GM06990 (cell line): ENCODE results near the gene CHST12.
"Not testable (repeated sequence)": the region's sequence is repeated elsewhere in the genome, so short reads cannot be mapped to it uniquely, and the experiment has no call there.

Source experiments
- DNase-seq: peaks from one replicate; pipeline ENCODE4 v3.0.0-alpha.2; 2011; ENCODE audit not compliant: insufficient read length; ENCODE audit errors: extremely low read depth
- H3K27me3 ChIP-seq: replicated peaks from 2 replicates; pipeline ENCODE4 v1.6.0; 2011; ENCODE audit warnings: low read length; ENCODE audit not compliant: control insufficient read depth, insufficient read depth
- H3K36me3 ChIP-seq: 2 replicates; pipeline ENCODE4 v1.5.1; 2011; ENCODE audit warnings: low read length; ENCODE audit not compliant: control insufficient read depth, insufficient read depth
- H3K4me3 ChIP-seq: replicated peaks from 2 replicates; pipeline ENCODE4 v1.5.1; 2011; ENCODE audit warnings: low read depth, mild to moderate bottlenecking, control low read depth, low read length
- CTCF ChIP-seq: IDR thresholded peaks from 2 replicates; pipeline ENCODE4 v1.5.1; 2011; ENCODE audit warnings: low read length, control low read depth, mild to moderate bottlenecking, inconsistent platforms; ENCODE audit not compliant: insufficient read depth, poor library complexity, severe bottlenecking

CHST12 gene

GRCh38 chr7:2380461-2380860, 22.9 kb upstream of the CHST12 start:
- DNase-seq, result no peak
- TF ChIP-seq CTCF, result no peak
- no peak overlapping the region for H3K4me3 ChIP-seq
- no peaks in the 10 kb centered on the region for H3K27me3 ChIP-seq
- H3K36me3 ChIP-seq, result peaks cover 52% of the 10 kb centered on the region

- H3K36me3 ChIP-seq, result peaks cover 47% of the 10 kb centered on the region
- no peak for TF ChIP-seq CTCF
- no peak for DNase-seq
- no peaks in the 10 kb centered on the region for H3K27me3 ChIP-seq
- H3K4me3 ChIP-seq, result no peak overlapping the region
These were observed 22.2 kb upstream of the CHST12 start for GRCh38 chr7:2381227-2381626.

DNA sequence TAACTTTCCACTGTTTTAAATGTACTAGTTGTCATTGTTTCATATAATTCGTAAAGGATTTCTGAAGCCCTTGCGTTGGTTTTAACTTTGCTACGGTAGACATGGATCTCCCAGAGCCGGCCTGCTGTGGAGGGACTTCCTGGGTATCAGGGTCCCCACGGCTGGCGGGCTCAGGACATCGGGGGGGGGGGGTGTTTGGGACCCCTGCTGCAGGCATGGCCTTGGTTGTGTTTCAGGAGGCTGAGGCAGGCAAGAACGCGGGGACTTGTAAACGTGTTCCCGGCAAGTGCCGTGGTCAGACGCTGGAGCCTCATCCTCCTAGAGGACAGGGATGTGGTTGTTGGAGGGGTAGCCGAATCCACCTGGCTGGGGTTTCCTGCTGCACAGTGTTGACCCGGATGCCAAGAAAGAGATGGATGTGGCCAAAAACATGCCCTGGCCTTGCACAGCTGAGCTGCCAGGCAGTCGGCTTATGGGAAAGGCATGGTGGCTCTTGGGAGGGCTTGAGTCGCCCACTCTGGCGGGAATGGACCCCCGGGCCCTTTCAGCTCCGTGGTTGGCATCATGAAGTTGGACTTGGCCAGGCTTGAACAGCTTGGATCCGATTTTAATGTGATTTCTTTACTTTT, 21.4 kb upstream of the CHST12 start:
- Histone ChIP-seq H3K36me3 (peaks cover 39% of the 10 kb centered on the region), H3K27me3 (no peaks in the 10 kb centered on the region), H3K4me3 (no peak overlapping the region)
- no peak for DNase-seq
- TF ChIP-seq CTCF, result no peak

GRCh38 chr7:2383543-2384274, 19.7 kb upstream of the CHST12 start:
- Histone ChIP-seq H3K27me3 (no peaks in the 10 kb centered on the region), H3K4me3 (no peak overlapping the region), H3K36me3 (peaks cover 29% of the 10 kb centered on the region)
- DNase-seq, result no peak
- TF ChIP-seq CTCF, result no peak

GRCh38 chr7:2384354-2385243, 18.8 kb upstream of the CHST12 start:
- Histone ChIP-seq H3K27me3 (no peaks in the 10 kb centered on the region), H3K4me3 (no peak overlapping the region), H3K36me3 (peaks cover 21% of the 10 kb centered on the region)
- DNase-seq, result no peak
- TF ChIP-seq CTCF, result no peak

- H3K27me3 ChIP-seq, H3K36me3 ChIP-seq, DNase-seq, H3K4me3 ChIP-seq: not testable (repeated sequence)
These were observed 17.3 kb upstream of the CHST12 start for GRCh38 chr7:2386122-2386521.
